Stimulated activated CD4-positive, alpha-beta T cell treated with anti-CD3 and anti-CD28 coated beads, Interleukin-12 subunit alpha, Interleukin-12 subunit beta, amount 100 ng/mL, for 4 hours (primary cell): Measurements from ENCODE around the gene UST.
"Not testable (repeated sequence)": the region's sequence is repeated elsewhere in the genome, so short reads cannot be mapped to it uniquely, and the experiment has no call there.

Experiments
- DNase-seq: peaks from one replicate; pipeline ENCODE4 v3.0.0-alpha.2; 2020

Gene UST

DNA sequence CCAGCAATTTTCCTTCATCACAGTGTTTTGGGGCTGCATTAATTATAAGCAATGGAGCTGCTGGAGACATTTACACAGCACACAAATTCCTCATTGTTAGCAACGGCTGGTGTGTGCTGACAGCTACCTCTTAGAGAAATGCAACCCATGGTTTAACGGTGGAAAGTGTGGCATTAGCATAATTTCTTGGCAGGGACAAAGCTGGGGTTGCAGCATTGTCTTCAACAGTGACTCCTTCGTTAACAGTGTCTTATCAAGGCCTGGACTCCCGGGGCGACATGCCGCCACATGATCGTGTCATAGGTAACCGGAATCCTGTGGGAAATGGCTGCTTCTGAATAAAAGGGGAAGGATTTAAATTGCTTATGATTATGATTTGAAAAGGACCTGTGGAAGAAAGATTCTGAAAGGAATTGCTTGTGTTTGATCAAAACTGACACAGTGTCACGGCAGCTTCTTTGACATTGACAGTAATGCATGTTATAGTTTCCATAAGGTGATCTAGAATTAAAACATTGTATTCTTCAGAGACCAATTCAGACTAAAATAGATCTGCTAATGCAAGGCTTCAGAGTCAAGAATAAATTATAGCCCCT is 128.0 kb downstream of the UST start:
- no peak for DNase-seq

DNA sequence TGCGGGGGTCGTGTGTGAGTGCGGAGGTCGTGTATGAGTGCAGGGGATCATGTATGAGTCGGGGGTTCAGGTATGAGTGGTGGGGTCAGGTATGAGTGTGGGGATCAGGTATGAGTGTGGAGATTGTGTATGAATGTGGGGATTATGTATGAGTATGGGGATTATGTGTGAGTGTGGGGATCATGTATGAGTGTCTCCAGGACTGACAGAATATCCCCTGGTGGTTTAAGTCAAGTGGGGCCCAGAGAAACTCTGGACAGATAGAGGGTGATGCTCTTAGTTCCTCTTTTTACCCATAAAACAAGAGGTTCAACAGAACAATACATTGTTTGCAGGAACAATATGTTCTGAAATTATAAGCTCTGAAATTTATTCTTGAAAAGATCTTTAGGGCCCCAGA is 131.9 kb downstream of the UST start:
- DNase-seq = no peak

DNA sequence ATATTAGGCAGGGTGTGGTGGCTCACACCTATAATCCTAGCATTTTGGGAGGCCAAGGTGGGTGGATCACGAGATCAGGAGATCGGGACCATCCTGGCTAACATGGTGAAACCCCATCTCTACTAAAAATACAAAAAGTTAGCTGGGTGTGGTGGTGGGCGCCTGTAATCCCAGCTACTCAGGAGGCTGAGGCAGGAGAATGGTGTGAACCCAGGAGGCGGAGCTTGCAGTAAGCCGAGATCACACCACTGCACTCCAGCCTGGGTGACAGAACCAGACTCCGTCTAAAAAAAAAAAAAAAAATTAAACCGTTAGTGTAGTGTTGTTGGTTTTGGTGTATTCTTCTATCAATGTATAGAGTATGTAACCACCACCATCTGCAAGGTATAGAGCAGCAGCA is 133.9 kb downstream of the UST start:
- DNase-seq = not testable (repeated sequence)

DNA sequence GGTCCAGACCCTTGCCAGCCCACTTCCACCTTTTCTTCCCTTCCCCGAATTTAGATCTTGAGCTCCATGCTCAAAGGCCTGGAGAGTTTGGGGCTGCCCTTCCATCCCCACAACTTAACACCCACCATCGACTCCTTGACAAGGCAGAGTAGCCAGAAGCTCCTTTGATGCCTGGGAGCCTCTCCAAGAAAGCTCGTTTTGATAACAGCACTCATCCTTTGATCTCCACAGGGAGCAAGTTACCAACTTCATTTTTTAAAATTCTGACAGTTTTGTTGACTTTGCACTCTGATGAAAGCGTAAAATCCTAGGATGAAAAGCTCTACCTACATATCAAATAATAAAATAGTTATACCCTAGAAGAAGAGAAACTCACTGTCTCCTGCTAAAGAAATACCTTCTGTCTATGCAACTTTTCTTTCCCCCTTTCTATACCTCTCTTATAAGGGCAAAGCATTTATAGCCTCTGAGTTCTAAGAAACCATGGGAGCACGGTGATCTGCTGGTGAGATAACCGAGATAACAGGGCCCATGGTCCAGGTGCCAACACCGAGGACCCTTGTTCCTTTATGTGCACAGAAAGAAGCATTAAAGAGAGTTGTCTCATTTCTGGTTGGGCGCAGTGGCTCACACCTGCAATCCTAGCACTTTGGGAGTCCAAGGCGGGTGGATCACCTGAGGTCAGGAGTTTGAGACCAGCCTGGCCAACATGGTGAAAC is 134.9 kb downstream of the UST start:
- no peak for DNase-seq

DNA sequence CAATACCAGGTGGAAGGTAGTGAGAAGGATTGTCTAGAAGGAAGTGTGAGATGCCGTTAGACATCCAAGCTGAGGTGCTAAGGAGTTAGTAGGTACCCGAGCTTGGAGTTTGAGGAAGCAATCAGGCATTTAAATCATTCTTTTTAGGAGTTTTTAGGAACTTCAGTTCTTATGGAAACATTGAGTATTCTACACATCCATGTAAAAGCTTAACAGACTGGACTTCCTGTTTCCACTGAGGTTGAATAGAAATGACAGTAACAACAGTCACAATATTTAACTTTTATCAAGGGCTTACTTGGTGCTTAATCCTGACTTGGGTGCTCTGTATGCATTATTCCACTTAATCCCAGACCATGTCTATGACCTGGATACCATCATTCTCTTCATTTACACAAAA is 136.4 kb downstream of the UST start:
- DNase-seq = no peak

DNA sequence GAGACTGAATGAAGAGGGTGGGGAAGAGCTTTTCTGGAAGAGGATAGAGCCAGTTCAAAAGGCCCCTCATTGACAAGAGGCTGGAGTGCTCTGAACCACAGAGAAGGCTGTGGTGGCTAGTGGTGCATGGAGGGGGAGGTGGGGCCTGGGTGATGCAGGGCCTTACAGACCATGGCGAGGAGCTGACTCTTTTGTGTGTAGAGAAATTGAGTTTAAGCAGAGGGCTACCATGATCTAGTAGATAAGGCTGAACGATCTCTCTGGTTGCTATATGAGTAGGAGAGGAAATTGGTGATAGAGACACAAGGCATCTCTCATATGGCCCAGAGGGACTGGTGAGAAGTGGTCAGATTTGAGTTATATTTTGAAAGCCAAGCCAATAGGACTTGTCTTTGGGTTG is 137.6 kb downstream of the UST start:
- no peak for DNase-seq

DNA sequence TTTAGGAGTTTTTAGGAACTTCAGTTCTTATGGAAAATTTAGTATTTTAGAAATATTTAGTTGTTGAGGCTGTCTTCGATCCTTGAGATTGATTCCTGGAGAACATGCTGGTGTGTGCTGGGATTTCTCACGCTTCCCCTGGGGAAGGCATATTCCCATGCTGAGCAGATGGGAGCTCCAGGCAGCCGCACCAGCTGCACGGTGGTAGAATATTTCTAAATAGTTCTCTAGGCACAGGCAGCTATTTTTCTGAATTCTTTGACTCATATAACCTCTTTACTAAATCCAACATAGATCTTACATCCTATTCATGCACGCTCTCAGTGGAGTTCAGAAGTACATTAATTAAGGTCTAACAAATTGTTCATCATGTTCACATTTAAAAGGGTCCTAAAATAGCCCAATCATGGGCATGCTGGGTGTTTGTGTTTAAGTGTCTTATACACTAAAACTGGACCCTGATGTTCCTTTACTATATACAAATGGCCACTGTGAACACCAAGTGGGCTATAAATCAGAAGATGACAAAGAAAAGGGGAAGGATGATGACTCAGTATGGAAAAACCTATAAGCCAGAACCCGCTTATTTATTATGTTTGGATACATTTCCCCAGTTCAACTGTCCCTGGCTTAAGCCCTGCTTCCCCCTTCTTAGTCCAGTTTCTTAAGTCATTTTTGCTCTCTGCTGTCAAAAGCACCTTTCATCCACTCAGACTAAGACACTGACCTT is 138.5 kb downstream of the UST start:
- no peak for DNase-seq

DNA sequence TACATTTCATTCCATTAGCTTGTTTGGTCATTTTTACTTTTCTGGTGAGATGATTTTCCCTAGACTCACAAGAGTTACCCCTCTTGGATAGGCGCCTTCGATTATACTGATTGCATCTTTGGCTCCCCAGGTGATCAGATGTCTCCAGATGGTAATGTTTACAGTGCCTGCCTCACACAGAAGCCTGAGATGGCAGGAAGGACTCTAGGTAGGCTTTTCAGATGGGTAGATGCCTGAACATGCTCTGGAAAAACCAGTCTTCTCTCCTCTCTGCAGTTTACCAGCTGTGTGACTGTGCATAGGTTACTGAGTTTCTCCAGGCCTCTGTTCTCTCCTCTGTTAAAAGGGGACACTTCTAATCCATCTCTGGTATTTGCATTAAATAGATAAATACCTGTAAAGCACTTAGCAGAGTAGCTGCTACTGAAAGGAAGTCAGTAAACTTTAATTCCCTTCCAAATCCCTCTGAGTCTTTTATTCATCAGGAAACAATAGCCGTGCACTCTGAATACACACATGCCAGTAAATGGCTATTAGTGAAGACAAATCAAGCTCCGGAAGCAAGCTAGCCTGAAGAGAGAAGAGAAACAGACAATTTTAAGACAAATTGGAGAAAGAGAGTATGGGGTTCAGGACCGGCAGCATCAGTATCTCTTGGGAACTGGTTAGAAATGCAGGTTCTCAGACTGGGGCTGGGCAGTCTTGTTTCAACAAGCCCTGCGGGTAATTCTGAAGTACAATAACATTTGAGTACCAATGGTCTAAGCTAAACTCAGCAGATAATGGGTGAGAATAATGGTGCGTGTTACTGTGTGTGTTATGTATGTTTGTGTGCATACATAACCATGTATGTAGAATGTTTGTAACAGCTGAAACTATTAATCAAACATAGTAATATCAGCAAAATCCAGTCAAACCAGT is 139.4 kb downstream of the UST start:
- no peak for DNase-seq

DNA sequence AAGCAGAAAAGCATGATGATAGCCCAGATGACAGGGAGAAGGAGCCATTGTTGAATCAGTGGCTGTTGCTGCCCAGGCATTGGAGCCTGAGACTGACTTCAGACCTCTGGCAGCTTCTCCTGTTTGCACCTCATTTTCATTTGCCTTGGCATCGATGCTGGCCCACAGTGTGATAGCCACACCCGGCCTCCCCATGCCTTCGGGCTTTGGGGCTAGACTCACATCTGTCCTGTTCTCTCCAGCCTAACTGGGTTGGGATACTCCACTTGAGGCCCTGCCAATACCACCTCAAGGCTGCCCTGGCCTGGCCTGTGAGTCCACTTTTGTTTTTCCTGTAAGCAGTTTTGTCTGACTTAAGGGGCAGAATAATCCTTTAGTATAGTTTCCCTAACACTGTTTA is 140.4 kb downstream of the UST start:
- no peak for DNase-seq

DNA sequence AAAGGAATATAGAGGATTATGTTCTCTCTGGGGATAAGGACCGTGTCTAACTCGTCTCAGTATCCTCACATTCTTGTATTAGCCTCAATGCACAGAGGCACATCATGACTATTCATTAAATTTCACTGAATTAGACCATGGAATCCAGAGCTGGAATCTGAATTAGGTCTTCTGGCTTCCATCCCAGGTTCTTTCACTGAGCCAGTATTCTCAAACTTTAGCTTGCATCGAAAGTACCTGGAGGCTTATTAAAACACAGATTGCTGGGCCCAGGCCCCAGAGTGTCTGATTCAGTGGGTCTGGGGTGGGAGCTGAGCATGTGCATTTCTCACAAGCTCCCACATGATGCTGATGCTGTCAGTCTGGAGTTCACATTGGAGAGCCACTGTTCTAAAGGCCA is 142.0 kb downstream of the UST start:
- DNase-seq = no peak

DNA sequence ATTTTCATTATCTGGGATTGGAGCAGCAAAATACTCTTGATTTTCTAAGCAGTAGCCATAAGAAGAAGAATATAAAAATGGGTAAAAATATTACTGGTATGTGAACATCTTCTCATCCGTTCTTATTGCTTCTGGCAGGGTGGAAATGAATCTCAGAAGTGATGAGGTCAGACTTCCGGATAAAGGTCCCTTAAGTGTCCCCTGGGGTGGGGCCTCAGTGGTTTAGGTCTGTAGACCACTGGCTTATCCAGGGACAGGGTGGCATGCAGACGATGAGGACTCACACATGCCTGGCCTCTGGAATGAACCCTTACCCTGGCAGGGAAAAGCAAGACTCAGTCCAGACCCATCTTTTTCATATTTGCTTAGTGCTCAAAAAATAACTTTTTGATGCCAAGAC is 143.3 kb downstream of the UST start:
- no peak for DNase-seq

DNA sequence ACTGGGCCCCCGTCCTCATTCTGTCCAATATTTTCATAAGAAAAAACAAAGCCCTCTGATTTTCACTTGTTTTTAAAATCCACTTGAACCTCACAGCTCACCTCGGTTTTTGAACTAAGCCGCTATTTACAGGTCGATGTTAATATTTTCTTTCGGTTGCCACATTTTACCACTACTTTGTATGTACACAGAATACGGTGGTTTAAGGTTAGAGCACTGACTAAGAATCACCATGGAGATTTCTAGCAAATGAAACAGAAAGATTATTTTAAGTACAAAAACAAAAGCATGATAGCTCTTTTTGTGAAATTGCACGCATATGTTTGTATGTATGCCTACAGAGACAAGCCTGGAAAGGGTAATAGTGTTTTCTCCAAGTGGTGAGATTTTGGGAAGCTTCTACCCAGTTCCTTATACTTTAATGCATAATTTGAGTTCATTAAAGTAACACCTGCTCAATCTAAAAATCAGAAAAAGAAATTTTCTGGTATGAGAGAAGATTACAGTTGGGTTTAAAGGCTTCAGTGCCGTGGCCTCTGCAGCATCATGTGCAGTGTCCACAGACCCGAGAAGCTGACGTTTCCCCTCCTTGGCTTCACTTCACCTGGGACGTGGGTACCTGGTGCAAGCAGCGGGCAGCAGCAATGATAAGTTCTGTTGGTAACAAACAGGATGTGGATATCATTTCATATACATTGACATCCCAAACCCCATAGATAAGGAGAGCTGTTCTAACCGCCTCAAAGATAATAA is 144.0 kb downstream of the UST start:
- DNase-seq = no peak

DNA sequence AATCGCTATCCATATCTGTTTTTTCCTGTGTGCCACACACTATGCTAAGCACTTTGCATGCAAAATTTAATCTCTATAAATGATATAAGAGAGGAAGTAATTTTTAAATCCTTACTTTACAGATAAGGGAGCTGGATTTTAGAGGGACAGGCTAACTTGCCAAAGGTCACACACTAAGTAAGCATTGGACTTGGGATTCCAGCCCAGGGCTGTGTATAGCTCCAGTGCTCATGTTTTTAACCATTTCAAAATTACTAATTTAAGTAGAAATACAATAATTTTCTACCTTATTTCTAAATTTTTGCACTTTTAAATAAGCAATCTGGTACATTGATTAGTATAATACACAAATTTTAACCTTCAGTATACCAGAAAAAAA is 144.6 kb downstream of the UST start:
- no peak for DNase-seq

DNA sequence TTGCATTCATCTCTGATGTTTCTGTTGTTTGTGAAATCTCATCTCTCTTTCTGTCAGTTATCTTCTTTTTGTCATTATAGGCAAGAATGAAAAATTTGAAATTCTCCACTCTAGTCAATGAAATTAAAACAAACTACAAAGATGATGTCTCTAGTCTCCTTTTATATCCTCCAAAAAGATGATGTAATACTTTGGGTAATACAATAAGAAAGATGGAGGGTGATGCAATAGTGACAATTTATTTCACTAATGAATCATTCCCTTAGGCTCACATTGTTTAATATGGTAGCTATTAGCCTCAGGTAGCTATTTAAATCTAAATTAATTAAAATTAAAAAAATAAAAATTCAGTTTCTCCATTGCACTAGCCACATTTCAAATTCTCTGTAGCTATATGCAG is 145.4 kb downstream of the UST start:
- DNase-seq = no peak

DNA sequence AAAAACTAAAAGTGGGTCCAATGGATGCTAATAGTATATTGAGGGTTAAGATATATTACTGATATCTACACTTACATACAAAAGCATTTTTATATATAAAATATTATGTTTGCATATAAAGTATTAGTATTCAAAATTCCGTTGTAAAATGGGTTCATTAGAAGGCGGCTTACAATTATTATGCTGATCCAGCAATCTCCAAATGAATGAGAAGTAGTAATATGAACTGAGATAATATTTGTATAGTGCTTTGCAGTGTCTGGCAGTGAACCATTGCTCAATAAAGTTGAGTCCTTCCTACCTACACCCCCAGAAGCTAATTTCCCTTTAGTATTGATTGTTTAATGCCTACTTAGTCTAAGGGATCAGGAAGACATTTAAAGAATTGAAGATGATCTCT is 146.2 kb downstream of the UST start:
- DNase-seq = no peak

DNA sequence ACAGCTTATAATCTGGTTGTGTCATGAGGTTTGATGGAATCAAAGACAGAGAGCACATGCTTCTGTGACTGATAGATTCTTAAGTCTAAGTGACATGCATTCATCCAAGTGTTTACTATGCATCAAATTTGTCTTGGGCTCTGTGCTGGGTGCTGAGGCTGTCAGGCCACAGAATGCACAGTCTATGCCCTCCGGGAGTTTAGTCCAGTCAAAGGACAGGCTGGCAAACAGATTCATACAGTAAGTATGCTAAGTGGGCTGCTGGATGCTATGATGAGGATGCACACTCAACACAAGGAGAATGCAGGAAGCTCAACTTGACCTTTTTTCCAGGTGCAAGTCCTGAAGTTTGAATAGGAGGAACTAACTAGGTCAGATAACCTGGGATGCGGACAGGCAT is 146.7 kb downstream of the UST start:
- no peak for DNase-seq

DNA sequence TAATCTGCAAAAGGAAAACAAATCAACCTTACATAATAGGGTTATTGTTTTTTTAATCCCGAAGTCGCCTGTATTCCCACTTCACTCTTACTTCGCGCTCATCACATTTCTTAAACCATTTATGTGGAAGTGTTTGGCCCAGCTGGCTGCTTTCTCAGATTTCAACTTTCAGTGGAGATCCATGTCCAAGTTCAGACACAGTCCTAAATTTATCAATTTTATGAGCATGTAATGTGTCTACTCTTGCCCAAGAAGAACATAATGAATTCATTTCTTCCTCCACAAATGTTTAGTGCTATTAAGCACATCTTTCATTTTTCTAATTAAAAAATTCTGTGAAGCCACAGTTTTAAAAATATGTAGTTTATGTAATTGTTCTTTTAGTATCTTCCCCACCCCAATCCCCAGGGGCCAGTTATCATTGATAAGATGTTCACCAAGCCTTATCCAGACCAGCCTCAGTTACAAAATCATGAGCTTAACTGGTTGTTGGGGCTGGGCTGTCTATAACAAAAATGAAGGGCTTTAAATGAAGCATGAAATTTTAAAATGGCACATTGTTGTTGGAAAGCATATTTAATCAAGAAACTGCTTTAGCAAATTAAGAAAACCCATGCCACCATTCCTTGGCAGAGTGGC is 151.7 kb downstream of the UST start:
- DNase-seq = no peak

DNA sequence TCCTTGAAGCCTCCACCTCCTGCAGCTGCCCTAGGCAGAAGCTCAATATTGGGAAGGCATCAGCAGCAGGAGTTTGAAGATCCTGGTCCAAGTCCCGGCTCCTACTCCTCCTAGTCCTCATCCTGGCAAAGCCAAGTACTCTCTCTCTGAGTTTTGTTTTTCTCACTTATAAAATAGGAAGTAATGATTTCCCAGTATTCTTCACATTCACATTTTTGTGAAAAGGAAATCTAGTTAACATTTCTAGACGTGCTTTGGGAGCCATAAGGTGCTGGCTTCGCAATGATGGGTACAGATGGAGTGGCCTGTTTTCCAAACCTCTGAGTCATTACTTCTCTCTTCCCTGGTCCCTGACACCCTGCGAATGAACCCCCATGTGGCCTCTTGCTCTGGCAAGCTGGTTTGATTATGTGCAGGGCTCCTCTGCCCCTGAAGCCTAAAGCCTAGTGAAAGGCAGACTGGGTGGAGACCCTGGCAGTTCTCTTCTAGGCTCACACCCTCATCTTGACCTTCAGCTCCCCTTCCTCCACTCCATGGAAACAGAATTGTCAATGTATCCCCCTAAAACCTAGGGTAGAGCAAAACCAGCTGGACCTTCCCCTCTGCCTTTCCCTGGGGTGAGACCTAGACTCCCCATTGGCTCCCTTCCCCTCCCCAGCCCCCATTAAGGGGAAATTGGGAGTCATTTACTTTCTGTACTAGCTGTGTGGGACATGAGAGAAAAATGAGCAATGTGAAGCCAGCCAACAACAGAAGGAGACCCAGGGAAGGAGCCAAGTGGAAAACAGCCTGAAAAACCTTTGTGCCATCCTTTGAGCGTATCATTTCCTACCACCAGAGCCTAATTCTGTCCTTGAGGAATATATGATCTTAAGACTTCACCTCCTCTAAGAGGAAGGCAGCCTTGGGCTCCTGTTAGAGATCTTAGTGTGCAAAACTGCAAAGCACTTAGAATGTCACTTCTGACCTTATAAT is 158.4 kb downstream of the UST start:
- DNase-seq = no peak

DNA sequence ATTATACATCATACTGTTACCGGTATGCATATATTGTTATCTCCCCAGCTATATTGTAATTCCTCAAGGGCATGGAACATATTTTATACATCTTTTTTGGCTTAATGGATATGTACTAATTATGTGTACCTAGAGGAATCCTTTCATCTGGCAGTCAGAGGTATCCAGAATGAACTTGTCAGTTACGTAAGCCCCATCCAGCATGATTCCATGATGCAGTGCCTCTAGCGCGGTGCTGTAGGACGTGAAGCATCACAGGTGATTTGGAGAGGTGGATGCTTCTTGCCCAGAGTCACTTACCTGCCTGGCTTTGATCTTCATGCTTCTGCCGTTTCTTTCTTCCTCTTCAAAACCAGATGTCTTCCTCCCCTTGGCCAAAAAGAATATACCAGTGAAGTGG is 159.1 kb downstream of the UST start:
- no peak for DNase-seq

DNA sequence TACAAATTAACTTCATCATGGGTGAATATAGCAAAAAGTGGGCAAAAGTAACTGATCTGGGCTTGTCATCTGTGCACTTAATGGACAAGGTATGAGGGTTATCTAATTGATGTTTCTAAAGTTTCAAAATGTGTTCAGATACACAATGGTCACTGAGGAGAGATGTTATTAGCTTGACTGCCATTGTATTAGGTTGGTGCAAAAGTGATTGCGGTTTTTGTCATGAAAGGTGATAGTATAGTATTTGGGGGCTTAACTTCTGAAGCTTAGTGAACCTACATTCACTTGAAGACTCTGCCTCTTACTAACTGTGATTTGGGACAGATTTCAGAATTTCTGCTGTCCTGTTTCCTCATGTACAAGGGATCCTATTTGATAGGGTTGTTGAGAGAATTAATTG is 159.6 kb downstream of the UST start:
- no peak for DNase-seq

DNA sequence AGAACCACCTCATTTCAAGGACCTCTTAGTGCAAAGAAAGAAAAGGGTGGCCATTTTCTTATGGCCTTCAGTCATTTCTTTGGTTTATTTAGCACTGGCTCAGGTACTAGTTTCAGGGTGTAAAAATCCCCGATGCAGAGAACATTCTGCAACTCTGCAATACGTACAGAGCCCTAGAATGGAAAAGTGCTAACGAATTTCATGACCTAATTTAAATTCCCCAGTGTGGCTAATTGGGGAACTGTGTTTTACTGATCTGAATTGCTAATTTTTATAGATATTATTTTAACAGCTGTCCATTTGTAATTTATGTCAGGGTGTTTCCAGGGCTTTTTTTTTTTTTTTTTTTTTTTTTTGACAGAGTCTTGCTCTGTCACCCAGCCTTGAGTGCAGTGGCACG is 160.7 kb downstream of the UST start:
- no peak for DNase-seq
